ENCODE measurements around the gene ATRNL1. TPM values are rescaled to one million over a fixed set of nuclear protein-coding genes. Genes with fewer than 3 reads are reported as not detected.

ATRNL1 gene
- total RNA-seq, 1 experiment from 2014 or later: not detected

DNA sequence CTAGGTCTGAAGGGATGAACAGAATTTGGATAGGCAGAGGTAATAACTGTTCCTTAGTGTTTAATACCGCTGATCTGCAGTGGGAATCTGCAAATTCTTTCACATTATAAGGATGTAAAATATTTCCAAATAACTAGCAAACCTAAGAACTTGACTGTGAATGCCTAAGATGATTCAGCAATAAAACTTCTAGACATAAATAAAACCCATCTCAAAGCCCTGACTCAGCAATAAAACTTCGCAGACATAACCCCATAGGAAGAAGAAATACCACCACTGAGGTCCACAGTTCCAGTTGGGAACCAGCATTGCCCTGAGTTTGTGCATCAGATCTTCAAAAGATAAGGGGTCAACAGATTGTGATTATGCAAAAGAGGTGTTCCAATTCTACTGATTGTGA is 825.6 kb downstream of the ATRNL1 start:
- H3K27me3 Mint-ChIP-seq (ENCODE audit: insufficient read depth, unreplicated experiment): no peaks in the 10 kb centered on the region
- no peak overlapping the region for H3K4me3 Mint-ChIP-seq (ENCODE audit: unreplicated experiment)
- no TSS peak for BruUV-seq (replicated peaks)
- ChIA-PET CTCF (no interaction called here), POLR2A (no interaction called here)
- H3K36me3 Mint-ChIP-seq (ENCODE audit: insufficient read depth, unreplicated experiment): no peaks in the 10 kb centered on the region
- H3K9me3 Mint-ChIP-seq (ENCODE audit: unreplicated experiment): peaks cover 6% of the 10 kb centered on the region
- intact Hi-C loops (cut with micrococcal nuclease): no loop called here
- no peak for TF ChIP-seq CTCF (IDR thresholded peaks at IDR 0.05; ENCODE audit: unreplicated experiment)
- no peak overlapping the region for H3K27ac Mint-ChIP-seq (ENCODE audit: low read depth, unreplicated experiment)
- peaks cover 5% of the 10 kb centered on the region for H3K4me1 Mint-ChIP-seq (ENCODE audit: insufficient read depth, unreplicated experiment)
- no peak for DNase-seq (ENCODE audit: unreplicated experiment)

DNA sequence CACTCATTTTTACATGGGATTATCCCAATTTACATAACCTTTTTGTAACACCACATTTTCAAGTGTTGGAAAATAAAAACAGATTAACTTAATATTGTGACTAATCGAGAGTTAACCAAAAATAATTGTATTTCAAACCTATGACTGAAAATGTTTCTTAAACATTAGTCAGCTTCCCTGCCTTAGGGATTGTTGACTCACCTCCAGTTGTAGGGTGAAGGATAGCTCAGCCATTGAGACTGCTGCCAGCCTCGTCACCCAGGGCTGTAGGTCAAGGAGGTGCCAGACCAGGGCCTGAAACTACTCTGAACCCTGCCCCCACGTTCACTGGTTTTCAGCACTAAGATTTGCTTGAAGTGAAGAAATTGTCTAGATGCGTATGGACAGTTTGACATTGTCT is 828.6 kb downstream of the ATRNL1 start:
- Mint-ChIP-seq H3K27ac (ENCODE audit: low read depth, unreplicated experiment) (no peak overlapping the region), H3K4me3 (ENCODE audit: unreplicated experiment) (no peak overlapping the region), H3K9me3 (ENCODE audit: unreplicated experiment) (peaks cover 6% of the 10 kb centered on the region), H3K27me3 (ENCODE audit: insufficient read depth, unreplicated experiment) (no peaks in the 10 kb centered on the region), H3K36me3 (ENCODE audit: insufficient read depth, unreplicated experiment) (no peaks in the 10 kb centered on the region), H3K4me1 (ENCODE audit: insufficient read depth, unreplicated experiment) (peaks cover 5% of the 10 kb centered on the region)
- no peak for TF ChIP-seq CTCF (IDR thresholded peaks at IDR 0.05; ENCODE audit: unreplicated experiment)
- intact Hi-C loops (cut with micrococcal nuclease): no loop called here
- peak; percentile 63 for DNase-seq (ENCODE audit: unreplicated experiment)
- BruUV-seq (replicated peaks): no TSS peak
- ChIA-PET POLR2A (no interaction called here), CTCF (no interaction called here)

DNA sequence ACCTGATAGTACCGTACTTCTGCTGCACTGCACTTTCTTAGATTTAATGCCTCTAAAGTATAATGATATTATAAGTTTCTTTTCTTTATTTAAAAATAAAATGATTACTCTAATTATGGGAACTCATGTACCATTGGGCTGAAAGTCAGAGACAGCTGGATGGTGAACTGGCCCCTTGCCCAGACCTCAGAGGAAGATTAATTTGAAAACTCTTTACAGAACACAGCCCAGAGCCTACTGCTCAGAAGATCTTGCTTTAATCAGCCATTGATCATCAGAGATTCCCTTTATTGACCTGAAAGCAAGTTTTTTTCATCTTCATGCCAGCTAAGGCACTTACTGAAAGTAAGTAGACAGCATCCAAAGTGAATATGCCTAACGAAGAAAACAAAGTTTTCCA is 838.1 kb downstream of the ATRNL1 start:
- Mint-ChIP-seq H3K36me3 (ENCODE audit: insufficient read depth, unreplicated experiment) (no peaks in the 10 kb centered on the region), H3K4me3 (ENCODE audit: unreplicated experiment) (no peak overlapping the region), H3K27ac (ENCODE audit: low read depth, unreplicated experiment) (no peak overlapping the region), H3K27me3 (ENCODE audit: insufficient read depth, unreplicated experiment) (no peaks in the 10 kb centered on the region), H3K9me3 (ENCODE audit: unreplicated experiment) (no peaks in the 10 kb centered on the region), H3K4me1 (ENCODE audit: insufficient read depth, unreplicated experiment) (no peaks in the 10 kb centered on the region)
- ChIA-PET POLR2A (no interaction called here), CTCF (no interaction called here)
- no TSS peak for BruUV-seq (replicated peaks)
- TF ChIP-seq CTCF (IDR thresholded peaks at IDR 0.05; ENCODE audit: unreplicated experiment): no peak
- intact Hi-C loops (cut with micrococcal nuclease): no loop called here
- no peak for DNase-seq (ENCODE audit: unreplicated experiment)

GRCh38 chr10:115932099-115932498 is 838.9 kb downstream of the ATRNL1 start:
- Mint-ChIP-seq H3K27ac (ENCODE audit: low read depth, unreplicated experiment) (no peak overlapping the region), H3K4me1 (ENCODE audit: insufficient read depth, unreplicated experiment) (peaks cover 4% of the 10 kb centered on the region), H3K27me3 (ENCODE audit: insufficient read depth, unreplicated experiment) (no peaks in the 10 kb centered on the region), H3K9me3 (ENCODE audit: unreplicated experiment) (no peaks in the 10 kb centered on the region), H3K4me3 (ENCODE audit: unreplicated experiment) (no peak overlapping the region), H3K36me3 (ENCODE audit: insufficient read depth, unreplicated experiment) (no peaks in the 10 kb centered on the region)
- no TSS peak for BruUV-seq (replicated peaks)
- TF ChIP-seq CTCF (IDR thresholded peaks at IDR 0.05; ENCODE audit: unreplicated experiment): no peak
- no peak for DNase-seq (ENCODE audit: unreplicated experiment)
- POLR2A ChIA-PET: no interaction called here
- intact Hi-C loops (cut with micrococcal nuclease): no loop called here
- CTCF ChIA-PET: interaction anchor here (1.1 kb wide), 1 partner anchor 17 kb away, joined by 3 read pairs; no protein-coding TSS in a partner anchor
